SK-N-SH (cell line): ENCODE data around the gene MRPL51. TPM values are rescaled to one million over a fixed set of nuclear protein-coding genes. Genes with fewer than 3 reads are reported as not detected.

ENCODE experiments used
- CTCF ChIA-PET: fragments of 300-600, 350-600 bp; formaldehyde crosslinking; extraction: SDS; loops from one replicate; lab custom pipeline; 2021; lab: Yijun Ruan, JAX
- POLR2A ChIA-PET: fragments of 350-600 bp; sonication (Branson Sonifier 250); formaldehyde crosslinking; extraction: SDS; loops from one replicate; lab custom pipeline; 2020; ENCODE audit warnings: antibody characterized with exemption, inconsistent platforms; lab: Yijun Ruan, JAX
- DNase-seq: peaks from one replicate; pipeline ENCODE4 v3.0.0; 2012
- H2AFZ ChIP-seq: fragments of 200-600 bp; sonication (generic); 2 replicates; pipeline ENCODE4 v1.8.1; 2016; ENCODE audit warnings: antibody characterized with exemption, mild to moderate bottlenecking, low read depth
- H3F3A ChIP-seq: fragments of 200-600 bp; sonication (generic); replicated peaks from 2 replicates; pipeline ENCODE3; 2016; ENCODE audit warnings: antibody characterized with exemption, mild to moderate bottlenecking; ENCODE audit not compliant: insufficient read depth
- H3K27ac ChIP-seq, 2 experiments: fragments of 200-500 bp in 1 of 2; fragments of 200-600 bp in 1 of 2; sonication (Bioruptor generic) in 1 of 2; sonication (generic), shearing (Covaris generic) in 1 of 2; 2 replicates each; pipeline versions ENCODE4 v1.5.1 to v1.6.1; 2014 to 2016; ENCODE audit warnings: low read depth in 2 of 2, inconsistent platforms in 1 of 2, low read length in 1 of 2, mild to moderate bottlenecking in 1 of 2, mixed read lengths in 1 of 2
- H3K27me3 ChIP-seq: fragments of 200-600 bp; sonication (generic), shearing (Covaris generic); 2 replicates; pipeline ENCODE4 v1.6.1; 2016; ENCODE audit warnings: mixed run types; ENCODE audit not compliant: insufficient read depth
- H3K36me3 ChIP-seq, 2 experiments: fragments of 200-500 bp in 1 of 2; fragments of 200-600 bp in 1 of 2; sonication (Bioruptor generic) in 1 of 2; sonication (generic) in 1 of 2; replicated peaks in 1 of 2; 2 replicates each; pipeline versions ENCODE3 to v1.5.1; 2014 to 2016; ENCODE audit warnings: low read length in 1 of 2, mild to moderate bottlenecking in 1 of 2; ENCODE audit not compliant: insufficient read depth in 2 of 2, control insufficient read depth in 1 of 2
- H3K4me1 ChIP-seq, 2 experiments: fragments of 200-500 bp in 1 of 2; fragments of 200-600 bp in 1 of 2; sonication (Bioruptor generic) in 1 of 2; sonication (generic), shearing (Covaris generic) in 1 of 2; 2 replicates each; pipeline versions ENCODE4 v1.5.1 to v1.6.1; 2014 to 2016; ENCODE audit warnings: low read depth in 1 of 2, low read length in 1 of 2, mixed run types in 1 of 2; ENCODE audit not compliant: insufficient read depth in 2 of 2, control insufficient read depth in 1 of 2
- H3K4me2 ChIP-seq: fragments of 200-600 bp; sonication (generic), shearing (Covaris generic); 2 replicates; pipeline ENCODE4 v1.6.1; 2017; ENCODE audit warnings: mixed run types
- H3K4me3 ChIP-seq, 2 experiments: fragments of 200-500 bp in 1 of 2; fragments of 200-600 bp in 1 of 2; sonication (Bioruptor generic) in 1 of 2; sonication (generic), shearing (Covaris generic) in 1 of 2; 2 replicates each; pipeline versions ENCODE4 v1.5.1 to v1.8.1; 2014 to 2016; ENCODE audit warnings: low read depth in 2 of 2, inconsistent platforms in 1 of 2, low read length in 1 of 2, mild to moderate bottlenecking in 1 of 2, mixed read lengths in 1 of 2, moderate library complexity in 1 of 2
- H3K79me2 ChIP-seq: fragments of 200-600 bp; sonication (generic); 2 replicates; pipeline ENCODE4 v1.8.1; 2017; ENCODE audit warnings: mild to moderate bottlenecking; ENCODE audit not compliant: insufficient read depth
- H3K9ac ChIP-seq: fragments of 200-600 bp; sonication (generic); 2 replicates; pipeline ENCODE4 v1.6.1; 2017; ENCODE audit warnings: mixed run types
- H3K9me2 ChIP-seq: fragments of 200-600 bp; sonication (generic); 2 replicates; pipeline ENCODE4 v1.6.1; 2017; ENCODE audit warnings: mixed run types
- H3K9me3 ChIP-seq: fragments of 200-600 bp; sonication (generic); 2 replicates; pipeline ENCODE4 v1.6.1; 2017; ENCODE audit warnings: mixed run types, mild to moderate bottlenecking, moderate library complexity
- H4K20me1 ChIP-seq: fragments of 200-600 bp; sonication (generic); 2 replicates; pipeline ENCODE4 v1.6.1; 2017; ENCODE audit warnings: mild to moderate bottlenecking, mixed run types; ENCODE audit not compliant: insufficient read depth
- CTCF ChIP-seq: fragments of 200-600 bp; sonication (generic); IDR thresholded peaks from 2 replicates; pipeline ENCODE4 v1.6.1; 2017; ENCODE audit warnings: antibody characterized with exemption, mild to moderate bottlenecking, moderate library complexity
- MAX ChIP-seq: IDR thresholded peaks from 2 replicates; pipeline ENCODE4 v1.4.0; 2012; ENCODE audit warnings: low read depth
- MEF2A ChIP-seq: IDR thresholded peaks from 2 replicates; pipeline ENCODE4 v1.4.0; 2012; ENCODE audit warnings: low read depth, borderline replicate concordance
- NRF1 ChIP-seq: IDR thresholded peaks from 2 replicates; pipeline ENCODE4 v1.6.1; 2012; ENCODE audit warnings: low read depth, mild to moderate bottlenecking, low read length
- POLR2AphosphoS5 ChIP-seq: IDR thresholded peaks from 2 replicates; pipeline ENCODE4 v1.6.1; 2012; ENCODE audit warnings: low read depth, low read length
- REST ChIP-seq: IDR thresholded peaks from 2 replicates; pipeline ENCODE4 v1.6.1; 2012; ENCODE audit warnings: mild to moderate bottlenecking, low read depth, low read length, moderate library complexity
- SIN3A ChIP-seq: IDR thresholded peaks from 2 replicates; pipeline ENCODE4 v1.6.1; 2012; ENCODE audit warnings: low read depth, mild to moderate bottlenecking, low read length, moderate library complexity, borderline replicate concordance
- SMC3 ChIP-seq: IDR thresholded peaks from 2 replicates; pipeline ENCODE4 v1.6.1; 2012; ENCODE audit warnings: low read depth, low read length, improper control_type of control experiment
- USF1 ChIP-seq: IDR thresholded peaks from 2 replicates; pipeline ENCODE4 v1.4.0; 2012; ENCODE audit warnings: low read depth, borderline replicate concordance
- USF2 ChIP-seq: fragments of 150-350 bp; IDR thresholded peaks from 2 replicates; pipeline ENCODE4 v1.6.1; 2017; ENCODE audit warnings: antibody characterized with exemption, low read length, low read depth, borderline replicate concordance
- ZBTB33 ChIP-seq: IDR thresholded peaks from 2 replicates; pipeline ENCODE4 v1.4.0; 2012; ENCODE audit warnings: low read depth, borderline replicate concordance
- WGBS: methylation state at CpG from one replicate; pipeline ENCODE4 v1.1.6; 2017; ENCODE audit warnings: low lambda C conversion rate; 5-methylcytosine and 5-hydroxymethylcytosine counted together
- polyA plus RNA-seq, 3 experiments: library from polyadenylated mRNA; depleted of rRNA; stranded (reverse); fragments of >200 nt; gene quantifications; 2 replicates each; pipeline ENCODE4 v1.2.3, GENCODE V29; 2012

The MRPL51 gene
- polyA plus RNA-seq, 1 of the 3 experiments (the other 2 are of a cell fraction) = 189 TPM

- Histone ChIP-seq H3K9me2 (no peaks in the 10 kb centered on the region), H3K27ac (peak overlapping the region; percentile 85 to 91; a peak in 2 of 4 replicates), H3K36me3 (peaks cover 3 to 13% of the 10 kb centered on the region in 2 experiments), H2AFZ (no peak overlapping the region), H3K4me3 (no peak overlapping the region; a peak in 1 of 4 replicates), H3K79me2 (no peaks in the 10 kb centered on the region), H3K4me1 (peaks cover 11 to 29% of the 10 kb centered on the region in 2 experiments; a peak in 2 of 4 replicates), H3K4me2 (peak overlapping the region; percentile 86), H4K20me1 (no peaks in the 10 kb centered on the region), H3K9me3 (no peaks in the 10 kb centered on the region), H3F3A (peaks cover 10% of the 10 kb centered on the region), H3K27me3 (no peaks in the 10 kb centered on the region), H3K9ac (peak overlapping the region; percentile 81; the same call in 1 of the 2 replicates)
- TF ChIP-seq USF2 (no peak), SMC3 (no peak), USF1 (no peak), CTCF (no peak), MEF2A (no peak), NRF1 (no peak), MAX (no peak), SIN3A (no peak)
- WGBS = 97% methylated on average over 6 of the region's 17 CpGs
- ChIA-PET POLR2A (interaction anchor here (1.7 to 3.3 kb wide), 4 partner anchors 11 to 82 kb away, joined by 4 to 19 read pairs (median 8); partner anchors contain the start of genes GAPDH and VAMP1), CTCF (interaction anchor here (0.6 to 5.2 kb wide), 5 partner anchors 12 to 85 kb away, joined by 3 to 33 read pairs (median 5); partner anchors contain the start of gene VAMP1)
- DNase-seq = no peak
Observed at GRCh38 chr12:6452944-6453630, 40.0 kb downstream of the MRPL51 start.

GRCh38 chr12:6452245-6452943 lies 40.7 kb downstream of the MRPL51 start:
- 35% methylated on average over 9 of the region's 9 CpGs for WGBS
- POLR2A ChIA-PET = interaction anchor here (1.5 to 3.3 kb wide), 5 partner anchors 10 to 82 kb away, joined by 4 to 19 read pairs (median 8); partner anchors contain the start of genes GAPDH and VAMP1
- Histone ChIP-seq H3K4me2 (peak overlapping the region; percentile 86), H3K27me3 (no peaks in the 10 kb centered on the region), H3K79me2 (no peaks in the 10 kb centered on the region), H3K9me2 (no peaks in the 10 kb centered on the region), H4K20me1 (no peaks in the 10 kb centered on the region), H3K9me3 (no peaks in the 10 kb centered on the region), H3K36me3 (peaks cover 0 to 8% of the 10 kb centered on the region in 2 experiments), H3F3A (peaks cover 10% of the 10 kb centered on the region), H3K4me3 (peak overlapping the region; percentile 63 to 69), H3K4me1 (peaks cover 11 to 29% of the 10 kb centered on the region in 2 experiments; a peak in 2 of 4 replicates), H3K27ac (peak overlapping the region; percentile 85 to 91), H3K9ac (peak overlapping the region; percentile 81), H2AFZ (peak overlapping the region; percentile 90)
- peak; percentile 54 for DNase-seq
- CTCF ChIA-PET = interaction anchor here (0.6 to 5.2 kb wide), 5 partner anchors 13 to 85 kb away, joined by 3 to 33 read pairs (median 5); partner anchors contain the start of gene VAMP1
- no peak for TF ChIP-seq USF1
- no peak; the same call in 1 of the 2 replicates for TF ChIP-seq POLR2AphosphoS5
- TF ChIP-seq REST = no peak
- no peak for TF ChIP-seq ZBTB33
- TF ChIP-seq SIN3A = no peak
